IMR-90 (cell line): ENCODE results near the gene MUC5B. TPM values are rescaled to one million over a fixed set of nuclear protein-coding genes. Genes with fewer than 3 reads are reported as not detected.

Experiments
- ATAC-seq: fragments of 200-7000 bp; cut with Tn5 transposase; 2 replicates; pipeline ENCODE4 v1.9.1; 2020; ENCODE audit warnings: low read depth, mild to moderate bottlenecking, moderate library complexity
- BruUV-seq: library from RNA; stranded (reverse); fragments of 400-500 nt; replicated peaks from 2 replicates; lab custom pipeline; 2021; lab: Mats Ljungman, UMichigan
- CTCF ChIA-PET: fragments of 300-600 bp; formaldehyde crosslinking; extraction: SDS; loops from one replicate; lab custom pipeline; 2021; ENCODE audit warnings: antibody characterized with exemption; lab: Yijun Ruan, JAX
- POLR2A ChIA-PET: fragments of 300-600 bp; sonication (Branson Sonifier 250); formaldehyde crosslinking; loops from one replicate; lab custom pipeline; 2022; ENCODE audit warnings: antibody characterized with exemption; ENCODE audit not compliant: unreplicated experiment; lab: Charles Lee
- DNase-seq: peaks from one replicate; pipeline ENCODE4 v3.0.0; 2013
- H2AFZ ChIP-seq: replicated peaks from 2 replicates; pipeline ENCODE3; 2013; ENCODE audit warnings: low read length, mild to moderate bottlenecking; ENCODE audit not compliant: poor library complexity
- H2AK5ac ChIP-seq: 2 replicates; pipeline ENCODE4 v1.6.1; 2013; ENCODE audit warnings: low read depth, low read length, inconsistent platforms
- H2AK9ac ChIP-seq: replicated peaks from 2 replicates; pipeline ENCODE3; 2013; ENCODE audit warnings: mild to moderate bottlenecking, low read depth, low read length, moderate library complexity; ENCODE audit not compliant: poor library complexity
- H2BK120ac ChIP-seq: 2 replicates; pipeline ENCODE4 v1.6.1; 2013; ENCODE audit warnings: low read depth, low read length, inconsistent platforms
- H2BK15ac ChIP-seq: 3 replicates; pipeline ENCODE4 v1.6.1; 2013; ENCODE audit warnings: low read depth, low read length, inconsistent platforms
- H2BK20ac ChIP-seq: 2 replicates; pipeline ENCODE4 v1.6.1; 2013; ENCODE audit warnings: low read depth, mild to moderate bottlenecking, inconsistent platforms, low read length, moderate library complexity
- H2BK5ac ChIP-seq: 2 replicates; pipeline ENCODE4 v1.6.1; 2013; ENCODE audit warnings: mild to moderate bottlenecking, low read depth, low read length, inconsistent platforms; ENCODE audit not compliant: poor library complexity, severe bottlenecking
- H3K14ac ChIP-seq: replicated peaks from 2 replicates; pipeline ENCODE4 v1.6.1; 2013; ENCODE audit warnings: low read depth, low read length, inconsistent platforms
- H3K18ac ChIP-seq: 2 replicates; pipeline ENCODE4 v1.6.1; 2013; ENCODE audit warnings: low read depth, low read length, control low read depth
- H3K23ac ChIP-seq: 2 replicates; pipeline ENCODE4 v1.6.1; 2013; ENCODE audit warnings: low read depth, low read length, inconsistent platforms
- H3K27ac ChIP-seq: 2 replicates; pipeline ENCODE4 v1.5.1; 2013; ENCODE audit warnings: mild to moderate bottlenecking, control low read depth, low read length; ENCODE audit not compliant: insufficient read depth
- H3K27me3 ChIP-seq: 2 replicates; pipeline ENCODE4 v1.6.1; 2013; ENCODE audit warnings: low read length; ENCODE audit not compliant: control insufficient read depth, insufficient read depth
- H3K36me3 ChIP-seq: 2 replicates; pipeline ENCODE4 v1.6.1; 2013; ENCODE audit warnings: low read length, mixed read lengths; ENCODE audit not compliant: control insufficient read depth, insufficient read depth
- H3K4ac ChIP-seq: 2 replicates; pipeline ENCODE4 v1.6.1; 2013; ENCODE audit warnings: low read depth, low read length, inconsistent platforms
- H3K4me1 ChIP-seq: 2 replicates; pipeline ENCODE4 v1.6.1; 2013; ENCODE audit warnings: low read length, mixed read lengths; ENCODE audit not compliant: control insufficient read depth, insufficient read depth
- H3K4me2 ChIP-seq: 2 replicates; pipeline ENCODE4 v1.6.1; 2013; ENCODE audit warnings: low read depth, mild to moderate bottlenecking, control low read depth, low read length, moderate library complexity
- H3K4me3 ChIP-seq: 2 replicates; pipeline ENCODE4 v1.5.1; 2013; ENCODE audit warnings: low read depth, mild to moderate bottlenecking, control low read depth, low read length, moderate library complexity; ENCODE audit not compliant: insufficient read depth
- H3K56ac ChIP-seq: 2 replicates; pipeline ENCODE4 v1.6.1; 2013; ENCODE audit warnings: low read length, inconsistent platforms; ENCODE audit not compliant: insufficient read depth; ENCODE audit errors: extremely low read depth
- H3K79me1 ChIP-seq, 2 experiments: 2 replicates each; pipeline ENCODE4 v1.6.1; 2013; ENCODE audit warnings: low read length in 2 of 2, inconsistent platforms in 1 of 2, low read depth in 1 of 2
- H3K9ac ChIP-seq: 2 replicates; pipeline ENCODE4 v1.6.1; 2013; ENCODE audit warnings: low read depth, low read length, control low read depth
- H3K9me1 ChIP-seq: 2 replicates; pipeline ENCODE4 v1.6.1; 2013; ENCODE audit warnings: low read length, inconsistent platforms; ENCODE audit not compliant: insufficient read depth
- H3K9me3 ChIP-seq: 2 replicates; pipeline ENCODE4 v1.6.1; 2013; ENCODE audit warnings: low read length; ENCODE audit not compliant: control insufficient read depth, insufficient read depth
- H4K20me1 ChIP-seq: 2 replicates; pipeline ENCODE4 v1.6.1; 2013; ENCODE audit warnings: low read length, inconsistent platforms; ENCODE audit not compliant: insufficient read depth
- H4K5ac ChIP-seq: 2 replicates; pipeline ENCODE4 v1.6.1; 2013; ENCODE audit warnings: mild to moderate bottlenecking, low read depth, low read length, control low read depth
- H4K8ac ChIP-seq, 2 experiments: 2 replicates each; pipeline ENCODE4 v1.6.1; 2013; ENCODE audit warnings: low read depth in 2 of 2, low read length in 2 of 2, control low read depth in 1 of 2, inconsistent platforms in 1 of 2
- H4K91ac ChIP-seq: 2 replicates; pipeline ENCODE4 v1.6.1; 2013; ENCODE audit warnings: low read depth, low read length, inconsistent platforms; ENCODE audit not compliant: insufficient read depth
- RCOR1 ChIP-seq: IDR thresholded peaks from 2 replicates; pipeline ENCODE4 v1.6.1; 2012; ENCODE audit warnings: mild to moderate bottlenecking, low read length, improper control_type of control experiment; ENCODE audit not compliant: insufficient replicate concordance
- WGBS, 2 experiments: methylation state at CpG; one replicate each; pipeline versions ENCODE4 v1.1.5 to v1.1.7; 2013; ENCODE audit warnings: missing lambda C conversion rate in 2 of 2; ENCODE audit not compliant: insufficient read length in 1 of 2; ENCODE audit errors: extremely low coverage in 2 of 2; 5-methylcytosine and 5-hydroxymethylcytosine counted together
- dilution Hi-C: fragments of 300-500 bp; cut with HindIII; formaldehyde crosslinking; loops from one replicate; pipeline ENCODE4 v1.14.3; 2018; ENCODE audit warnings: low sequenced_read_pairs; ENCODE audit not compliant: unreplicated experiment
- in situ Hi-C: fragments of 300-500 bp; cut with MboI; formaldehyde crosslinking; loops from 3 replicates; pipeline ENCODE4 v1.14.3; 2019; ENCODE audit warnings: low sequenced_read_pairs, inconsistent platforms, mixed read lengths
- intact Hi-C: fragments of 100-400 bp; cut with micrococcal nuclease; formaldehyde crosslinking; loops from 2 replicates; pipeline ENCODE4 v1.10.0; 2022
- polyA plus RNA-seq, 3 experiments: library from polyadenylated mRNA; depleted of rRNA; stranded (reverse); fragments of >200 nt; gene quantifications; 2 replicates each; pipeline ENCODE4 v1.2.3, GENCODE V29; 2012; ENCODE audit warnings: low replicate concordance in 1 of 3
- total RNA-seq: library from RNA; depleted of rRNA; stranded (reverse); fragments of >200 nt; gene quantifications from 2 replicates; pipeline ENCODE4 v1.2.3, GENCODE V29; 2012

Gene MUC5B
- total and polyA plus RNA-seq, 2 of the 4 experiments (the other 2 are of a cell fraction) = not detected

DNA sequence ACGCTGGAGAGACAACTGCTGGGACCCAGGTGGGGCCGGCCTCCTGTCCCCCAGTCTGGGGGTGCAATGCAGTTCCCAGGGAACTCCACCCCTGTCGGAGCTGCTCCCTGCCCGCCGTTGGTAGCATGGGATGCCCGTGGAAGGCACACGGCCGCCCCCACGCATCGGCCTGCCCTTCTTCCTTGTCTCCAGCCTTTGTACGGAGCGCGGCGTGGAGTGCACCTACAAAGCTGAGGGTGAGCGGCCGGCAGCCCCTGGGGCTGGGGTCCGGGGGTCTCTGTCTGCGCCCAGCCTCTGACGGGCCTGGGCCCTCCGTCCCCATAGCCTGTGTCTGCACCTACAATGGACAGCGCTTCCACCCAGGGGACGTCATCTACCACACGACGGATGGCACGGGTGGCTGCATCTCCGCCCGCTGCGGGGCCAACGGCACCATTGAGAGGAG lies 41.9 kb upstream of the MUC5B start:
- in situ Hi-C loops (no loop called here), dilution Hi-C loops (no loop called here), intact Hi-C loops (no loop called here)
- ChIA-PET POLR2A (no interaction called here), CTCF (no interaction called here)
- H3K23ac ChIP-seq = no peak overlapping the region
- H2BK15ac ChIP-seq = no peak overlapping the region
- H3K36me3 ChIP-seq = no peaks in the 10 kb centered on the region
- DNase-seq (no peak), ATAC-seq (no peak)
- H2BK120ac ChIP-seq = no peak overlapping the region
- no peaks in the 10 kb centered on the region for H4K20me1 ChIP-seq
- no peak overlapping the region for H4K5ac ChIP-seq
- H3K27ac ChIP-seq = no peak overlapping the region
- no peak overlapping the region for H2AK5ac ChIP-seq
- H3K4ac ChIP-seq = no peak overlapping the region
- no peak overlapping the region for H2AFZ ChIP-seq
- peaks cover 2% of the 10 kb centered on the region for H3K9me3 ChIP-seq
- H3K56ac ChIP-seq = no peak overlapping the region
- WGBS, 2 experiments = 87% methylated on average over 18 of the region's 29 CpGs; no CpG with 5 or more reads in 1 of the 2 experiments
- no peak overlapping the region for H3K14ac ChIP-seq
- no peak overlapping the region for H3K18ac ChIP-seq
- no peak overlapping the region for H2BK5ac ChIP-seq
- no peaks in the 10 kb centered on the region; the same call in 1 of the 2 replicates for H3K27me3 ChIP-seq
- no peak for TF ChIP-seq RCOR1
- H4K8ac ChIP-seq = no peak overlapping the region
- no peaks in the 10 kb centered on the region for H3K4me1 ChIP-seq
- H3K4me2 ChIP-seq = no peak overlapping the region
- H4K91ac ChIP-seq = no peak overlapping the region
- H3K9ac ChIP-seq = no peak overlapping the region
- H3K4me3 ChIP-seq = no peak overlapping the region
- no peaks in the 10 kb centered on the region for H3K79me1 ChIP-seq
- H3K9me1 ChIP-seq = no peaks in the 10 kb centered on the region
- H2AK9ac ChIP-seq = no peak overlapping the region
- no TSS peak for BruUV-seq
- H2BK20ac ChIP-seq = no peak overlapping the region
